IPS-18c (cell line): Measurements from ENCODE around the gene CLP1.
"Not testable (repeated sequence)": the region's sequence is repeated elsewhere in the genome, so short reads cannot be mapped to it uniquely, and the experiment has no call there.

Experiments used
- H3K4me3 ChIP-seq: 2 replicates; pipeline ENCODE4 v1.7.0; 2013; ENCODE audit warnings: low read depth, mild to moderate bottlenecking, low read length, moderate library complexity; ENCODE audit not compliant: insufficient read depth
- H3K9me3 ChIP-seq: one replicate; pipeline ENCODE4 v1.6.1; 2013; ENCODE audit warnings: mild to moderate bottlenecking, low read length, moderate library complexity; ENCODE audit not compliant: control insufficient read depth, insufficient read depth

CLP1 gene

DNA sequence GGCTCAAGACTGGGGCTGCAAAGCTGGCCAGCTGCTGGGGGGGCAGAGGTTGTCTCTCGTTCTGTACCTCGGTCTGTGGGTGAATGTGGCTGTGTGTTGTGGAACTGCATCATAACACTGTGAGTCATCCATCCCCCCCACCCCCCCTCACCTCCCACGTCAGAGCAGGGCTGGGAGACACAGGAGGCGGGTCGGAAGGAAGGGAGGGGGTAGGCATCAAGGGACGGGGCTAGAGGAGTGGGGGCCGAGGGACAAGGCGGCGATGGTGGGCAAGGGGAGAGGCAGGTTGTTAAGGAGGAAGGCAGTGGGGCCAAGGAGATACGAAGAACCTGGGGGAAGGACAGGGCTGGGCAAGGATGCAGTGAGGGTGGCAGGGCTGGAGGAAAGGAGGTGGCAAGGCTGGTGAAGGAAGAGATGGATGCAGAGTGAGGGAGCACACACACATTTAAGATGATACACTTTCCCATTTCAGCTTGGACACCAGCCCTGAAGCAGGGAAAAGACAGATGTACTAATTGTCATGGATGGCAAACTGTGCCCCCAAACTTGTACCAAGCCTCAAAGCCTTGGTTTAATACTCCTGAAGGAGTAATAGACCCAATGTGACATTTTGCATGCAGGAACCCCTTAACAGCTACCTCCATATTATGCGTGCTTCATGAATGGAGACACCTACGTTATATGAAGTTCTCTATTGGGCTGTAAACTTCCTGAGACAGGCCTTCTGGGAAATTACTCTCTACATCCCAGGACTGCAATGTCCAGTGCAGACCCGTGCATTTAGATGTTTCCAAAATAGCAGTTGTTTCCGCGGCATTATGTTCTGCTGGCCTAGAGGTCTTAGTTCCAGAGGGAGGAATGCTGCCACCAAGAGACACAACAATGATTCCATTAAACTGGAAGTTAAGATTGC is 7.5 kb upstream of the CLP1 start, which contains the start of gene YPEL4:
Gene YPEL4, minus strand, starts transcription at position 87 of the 913 bp plus-strand sequence. CDS start 2,805 bp downstream, outside the sequence.
- peak within 1 kb of the TSS; percentile 39 for H3K4me3 ChIP-seq
- H3K9me3 ChIP-seq = no peaks in the 10 kb centered on the region

DNA sequence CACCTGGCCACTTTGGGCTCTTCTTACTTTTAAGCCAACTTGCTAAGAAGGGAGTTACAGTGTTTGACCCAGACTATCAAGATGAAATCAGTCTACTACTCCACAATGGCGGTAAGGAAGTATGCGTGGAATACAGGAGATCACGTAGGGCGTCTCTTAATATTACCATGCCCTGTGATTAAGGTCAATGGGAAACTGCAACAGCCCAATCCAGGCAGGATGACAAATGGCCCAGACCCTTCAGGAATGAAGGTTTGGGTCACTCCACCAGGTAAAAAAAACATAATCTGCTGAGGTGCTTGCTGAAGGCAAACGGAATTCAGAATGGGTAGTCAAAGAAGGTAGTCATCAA is 6.8 kb upstream of the CLP1 start:
- no peak overlapping the region for H3K4me3 ChIP-seq
- H3K9me3 ChIP-seq = no peaks in the 10 kb centered on the region

DNA sequence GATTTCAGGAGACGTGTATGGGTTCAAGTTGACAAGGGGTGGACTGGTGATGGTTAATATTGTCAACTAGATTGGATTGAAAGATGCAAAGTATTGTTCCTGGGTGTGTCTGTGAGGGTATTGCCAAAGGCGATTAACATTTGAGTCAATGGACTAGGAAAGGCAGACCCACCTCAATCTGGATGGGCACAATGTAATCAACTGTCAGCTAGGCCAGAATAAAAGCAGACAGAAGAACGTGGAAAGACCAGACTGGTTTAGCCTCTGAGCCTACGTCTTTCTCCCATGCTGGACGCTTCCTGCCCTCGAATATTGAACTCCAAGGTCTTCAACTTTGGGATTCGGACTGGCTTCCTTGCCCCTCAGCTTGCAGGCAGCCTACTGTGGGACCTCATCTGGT is 6.2 kb upstream of the CLP1 start:
- Histone ChIP-seq H3K4me3 (no peak overlapping the region), H3K9me3 (no peaks in the 10 kb centered on the region)

DNA sequence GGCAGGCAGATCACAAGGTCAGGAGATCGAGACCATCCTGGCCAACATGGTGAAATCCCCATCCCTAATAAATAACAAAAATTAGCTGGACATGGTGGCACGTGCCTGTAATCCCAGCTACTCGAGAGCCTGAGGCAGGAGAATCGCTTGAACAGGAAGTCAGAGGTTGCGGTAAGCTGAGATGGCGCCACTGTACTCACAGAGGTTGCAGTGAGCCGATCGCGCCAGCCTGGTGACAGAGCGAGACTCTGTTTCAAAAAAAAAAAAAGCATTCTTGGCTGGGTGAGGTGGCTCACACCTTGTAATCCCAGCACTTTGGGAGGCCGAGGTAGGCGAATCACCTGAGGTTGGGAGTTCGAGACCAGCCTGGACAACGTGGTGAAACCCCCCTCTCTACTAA is 5.3 kb upstream of the CLP1 start:
- not testable (repeated sequence) for H3K4me3 ChIP-seq, H3K9me3 ChIP-seq

DNA sequence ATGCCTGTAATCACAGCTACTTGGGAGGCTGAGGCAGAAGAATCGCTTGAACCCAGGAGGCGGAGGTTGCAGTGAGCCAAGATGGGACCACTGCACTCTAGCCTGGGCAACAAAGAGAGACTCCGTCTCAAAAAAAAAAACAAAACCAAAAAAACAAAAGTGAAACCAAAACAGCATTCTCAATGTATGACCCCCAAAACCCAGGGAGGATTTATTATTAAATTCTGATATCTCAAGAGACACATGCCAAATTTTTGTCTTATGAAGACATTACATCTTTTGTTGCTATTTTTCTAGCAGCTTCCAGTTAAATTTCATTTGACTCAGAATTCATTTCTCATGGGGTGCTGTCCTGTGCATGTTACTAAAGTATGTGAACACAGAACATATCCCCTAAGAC is 4.9 kb upstream of the CLP1 start:
- H3K4me3 ChIP-seq = no peak overlapping the region
- no peaks in the 10 kb centered on the region for H3K9me3 ChIP-seq

GRCh38 chr11:57653163-57653562 is 4.4 kb upstream of the CLP1 start:
- H3K4me3 ChIP-seq = no peak overlapping the region
- H3K9me3 ChIP-seq = no peaks in the 10 kb centered on the region

DNA sequence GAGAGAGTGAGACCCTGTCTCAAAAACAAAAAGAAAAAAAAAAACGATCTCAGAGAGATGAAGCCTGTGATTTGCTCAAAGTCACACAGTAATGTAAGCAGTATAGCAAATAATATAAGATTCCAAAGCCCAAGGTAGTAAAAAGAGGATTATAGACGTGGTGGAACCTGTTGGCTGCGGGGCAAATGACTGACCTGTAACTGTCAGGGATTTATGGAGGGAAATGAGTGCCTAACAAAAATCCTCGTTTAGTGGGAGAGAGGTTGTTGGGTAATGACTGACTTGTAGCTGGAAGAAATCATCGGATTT is 723 bp upstream of the CLP1 start:
- Histone ChIP-seq H3K9me3 (no peaks in the 10 kb centered on the region), H3K4me3 (peak overlapping the region; percentile 63)

- no peaks in the 10 kb centered on the region for H3K9me3 ChIP-seq
- peak overlapping the region; percentile 98 for H3K4me3 ChIP-seq
Measured at GRCh38 chr11:57658023-57658361, 430 bp downstream of the CLP1 start.

DNA sequence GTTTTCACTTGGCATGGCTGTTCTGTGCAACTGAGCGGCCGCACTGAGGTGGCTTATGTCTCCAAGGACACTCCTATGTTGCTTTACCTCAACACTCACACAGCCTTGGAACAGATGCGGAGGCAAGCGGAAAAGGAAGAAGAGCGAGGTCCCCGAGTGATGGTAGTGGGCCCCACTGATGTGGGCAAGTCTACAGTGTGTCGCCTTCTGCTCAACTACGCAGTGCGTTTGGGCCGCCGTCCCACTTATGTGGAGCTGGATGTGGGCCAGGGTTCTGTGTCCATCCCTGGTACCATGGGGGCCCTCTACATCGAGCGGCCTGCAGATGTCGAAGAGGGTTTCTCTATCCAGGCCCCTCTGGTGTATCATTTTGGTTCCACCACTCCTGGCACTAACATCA is 2.1 kb downstream of the CLP1 start:
- Histone ChIP-seq H3K4me3 (no peak overlapping the region), H3K9me3 (no peaks in the 10 kb centered on the region)

- no peak overlapping the region for H3K4me3 ChIP-seq
- H3K9me3 ChIP-seq = no peaks in the 10 kb centered on the region
Measured at GRCh38 chr11:57662893-57663292, 5.3 kb downstream of the CLP1 start.

- H3K4me3 ChIP-seq = no peak overlapping the region
- no peaks in the 10 kb centered on the region for H3K9me3 ChIP-seq
Measured at GRCh38 chr11:57663975-57664374, 6.4 kb downstream of the CLP1 start.

- Histone ChIP-seq H3K4me3 (peak overlapping the region; percentile 92), H3K9me3 (no peaks in the 10 kb centered on the region)
Measured at GRCh38 chr11:57667117-57667735, 9.7 kb downstream of the CLP1 start.

GRCh38 chr11:57667736-57668433 is 10.3 kb downstream of the CLP1 start, which contains the start of gene ZDHHC5:
Gene ZDHHC5, plus strand, starts transcription at chr11:57668114. Its CDS starts 4,977 bp downstream, at chr11:57673091.
- peak within 1 kb of the TSS; percentile 92 for H3K4me3 ChIP-seq
- H3K9me3 ChIP-seq = no peaks in the 10 kb centered on the region

- H3K4me3 ChIP-seq = peak overlapping the region; percentile 78
- no peaks in the 10 kb centered on the region for H3K9me3 ChIP-seq
Measured at GRCh38 chr11:57668434-57668782, 10.8 kb downstream of the CLP1 start.

- Histone ChIP-seq H3K4me3 (no peak overlapping the region), H3K9me3 (no peaks in the 10 kb centered on the region)
Measured at GRCh38 chr11:57674251-57674650, 16.7 kb downstream of the CLP1 start.

DNA sequence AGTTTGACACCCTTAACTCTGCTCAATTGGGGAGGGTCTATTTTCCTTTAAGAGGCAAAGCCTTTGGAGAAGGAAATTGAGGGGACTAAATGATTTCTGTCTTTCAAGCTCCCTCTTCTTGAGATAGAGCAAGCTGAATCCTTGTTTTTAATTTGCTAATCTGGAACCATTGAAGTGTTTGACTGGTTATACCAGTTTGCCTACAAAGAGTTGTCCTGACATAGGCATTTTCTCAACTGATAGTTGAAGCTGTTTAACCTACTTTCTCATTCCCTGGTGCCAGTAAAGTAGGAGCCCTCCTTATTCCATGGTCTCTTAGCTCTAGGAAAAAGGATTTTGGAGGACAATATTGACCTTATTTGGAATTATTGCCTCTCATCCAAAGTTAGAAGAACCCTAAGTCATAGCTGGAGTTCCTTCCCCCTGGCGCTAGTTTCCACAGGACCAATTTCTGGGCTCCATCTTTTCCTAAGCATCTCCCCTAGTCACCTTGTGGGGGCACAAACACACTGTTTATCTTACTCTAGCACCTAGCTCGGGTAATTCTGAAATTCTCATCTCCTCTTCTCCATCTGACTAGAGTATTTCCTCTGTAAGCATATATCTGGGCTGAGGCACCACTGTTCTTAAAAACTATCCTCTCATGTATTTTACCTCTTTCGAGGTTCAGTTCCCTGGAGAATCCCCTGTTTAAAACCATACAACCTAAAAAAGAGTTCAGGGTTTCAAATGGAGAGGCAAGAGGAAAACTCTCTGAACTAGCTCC is 17.8 kb downstream of the CLP1 start:
- no peak overlapping the region for H3K4me3 ChIP-seq
- H3K9me3 ChIP-seq = no peaks in the 10 kb centered on the region

- Histone ChIP-seq H3K4me3 (no peak overlapping the region), H3K9me3 (no peaks in the 10 kb centered on the region)
Measured at GRCh38 chr11:57679396-57679795, 21.8 kb downstream of the CLP1 start.

- H3K4me3 ChIP-seq = no peak overlapping the region
Measured at GRCh38 chr11:57680552-57680874, 23.0 kb downstream of the CLP1 start.

More at GRCh38 chr11:57680552-57680874, 23.0 kb downstream of the CLP1 start:
- no peaks in the 10 kb centered on the region for H3K9me3 ChIP-seq
